H9 (cell line): ENCODE data around the gene IL17RA. TPM values are rescaled to one million over a fixed set of nuclear protein-coding genes. Genes with fewer than 3 reads are reported as not detected.

ENCODE experiments used
- DNase-seq: peaks from one replicate; pipeline ENCODE4 v3.0.0-alpha.2; 2017
- H2AFZ ChIP-seq: one replicate; pipeline ENCODE4 v1.6.1; 2013; ENCODE audit warnings: mild to moderate bottlenecking, low read length, control low read depth, moderate library complexity
- H2AK5ac ChIP-seq: 2 replicates; pipeline ENCODE4 v1.6.1; 2013; ENCODE audit warnings: low read length, control low read depth, mixed read lengths; ENCODE audit not compliant: insufficient read length
- H2BK120ac ChIP-seq: one replicate; pipeline ENCODE4 v1.6.1; 2013; ENCODE audit warnings: low read depth, mild to moderate bottlenecking, low read length, control low read depth, inconsistent platforms; ENCODE audit not compliant: poor library complexity, severe bottlenecking
- H2BK12ac ChIP-seq: 2 replicates; pipeline ENCODE4 v1.6.1; 2013; ENCODE audit warnings: low read length, control low read depth, mixed read lengths, low read depth; ENCODE audit not compliant: insufficient read length
- H2BK15ac ChIP-seq: 2 replicates; pipeline ENCODE4 v1.6.1; 2013; ENCODE audit warnings: low read depth, low read length, control low read depth
- H2BK20ac ChIP-seq: one replicate; pipeline ENCODE4 v1.6.1; 2013; ENCODE audit warnings: low read depth, mild to moderate bottlenecking, low read length, control low read depth, inconsistent platforms; ENCODE audit not compliant: poor library complexity, severe bottlenecking
- H2BK5ac ChIP-seq: 2 replicates; pipeline ENCODE4 v1.6.1; 2013; ENCODE audit warnings: low read length, control low read depth, mixed read lengths; ENCODE audit not compliant: insufficient read length
- H3K14ac ChIP-seq: 2 replicates; pipeline ENCODE4 v1.6.1; 2013; ENCODE audit warnings: low read length, control low read depth; ENCODE audit not compliant: insufficient read depth
- H3K18ac ChIP-seq: 2 replicates; pipeline ENCODE4 v1.6.1; 2013; ENCODE audit warnings: low read depth, mild to moderate bottlenecking, mixed read lengths, low read length, control low read depth; ENCODE audit not compliant: insufficient read length
- H3K23ac ChIP-seq: 2 replicates; pipeline ENCODE4 v1.6.1; 2013; ENCODE audit warnings: low read length, control low read depth, mixed read lengths, low read depth; ENCODE audit not compliant: insufficient read length
- H3K23me2 ChIP-seq: 2 replicates; pipeline ENCODE4 v1.6.1; 2013; ENCODE audit warnings: low read depth, mild to moderate bottlenecking, mixed read lengths, low read length, control low read depth; ENCODE audit not compliant: insufficient read length, poor library complexity, severe bottlenecking
- H3K27ac ChIP-seq: 2 replicates; pipeline ENCODE4 v1.5.1; 2013; ENCODE audit warnings: low read length, control low read depth, mixed read lengths, low read depth; ENCODE audit not compliant: insufficient read length
- H3K27me3 ChIP-seq: 2 replicates; pipeline ENCODE4 v1.6.1; 2013; ENCODE audit warnings: low read length, control low read depth, inconsistent platforms; ENCODE audit not compliant: insufficient read depth
- H3K4ac ChIP-seq: 2 replicates; pipeline ENCODE4 v1.6.1; 2013; ENCODE audit warnings: low read depth, mild to moderate bottlenecking, control low read depth, inconsistent platforms, low read length, moderate library complexity
- H3K4me1 ChIP-seq: 2 replicates; pipeline ENCODE4 v1.6.1; 2013; ENCODE audit warnings: low read length, control low read depth, inconsistent platforms; ENCODE audit not compliant: insufficient read depth
- H3K4me2 ChIP-seq: 2 replicates; pipeline ENCODE4 v1.6.1; 2013; ENCODE audit warnings: low read length, control low read depth, mixed read lengths; ENCODE audit not compliant: insufficient read length, insufficient read depth
- H3K56ac ChIP-seq: 2 replicates; pipeline ENCODE4 v1.6.1; 2013; ENCODE audit warnings: low read depth, mild to moderate bottlenecking, mixed read lengths, low read length, control low read depth; ENCODE audit not compliant: insufficient read length
- H3K79me1 ChIP-seq: 2 replicates; pipeline ENCODE4 v1.6.1; 2013; ENCODE audit warnings: low read depth, mild to moderate bottlenecking, moderate library complexity, low read length, control low read depth, inconsistent platforms; ENCODE audit not compliant: insufficient read depth, poor library complexity, severe bottlenecking
- H3K79me2 ChIP-seq: 2 replicates; pipeline ENCODE4 v1.6.1; 2013; ENCODE audit warnings: low read length, control low read depth, inconsistent platforms; ENCODE audit not compliant: insufficient read depth
- H3K9ac ChIP-seq: 2 replicates; pipeline ENCODE4 v1.6.1; 2013; ENCODE audit warnings: low read length, control low read depth, mixed read lengths; ENCODE audit not compliant: insufficient read length; ENCODE audit errors: extremely low read depth
- H3K9me3 ChIP-seq: one replicate; pipeline ENCODE4 v1.6.1; 2013; ENCODE audit warnings: low read depth, low read length, inconsistent platforms; ENCODE audit not compliant: control insufficient read depth
- H3T11ph ChIP-seq: one replicate; pipeline ENCODE4 v1.6.1; 2013; ENCODE audit warnings: mild to moderate bottlenecking, low read length, control low read depth, inconsistent platforms
- H4K20me1 ChIP-seq: one replicate; pipeline ENCODE4 v1.6.1; 2013; ENCODE audit not compliant: control insufficient read depth, insufficient read length, insufficient read depth
- H4K5ac ChIP-seq: 2 replicates; pipeline ENCODE4 v1.6.1; 2013; ENCODE audit warnings: low read depth, mild to moderate bottlenecking, mixed read lengths, low read length, control low read depth; ENCODE audit not compliant: insufficient read length
- H4K8ac ChIP-seq: replicated peaks from 2 replicates; pipeline ENCODE4 v1.6.1; 2013; ENCODE audit warnings: low read length, control low read depth, mixed read lengths, low read depth; ENCODE audit not compliant: insufficient read length
- H4K91ac ChIP-seq: 2 replicates; pipeline ENCODE4 v1.6.1; 2013; ENCODE audit warnings: low read depth, mild to moderate bottlenecking, moderate library complexity, mixed read lengths, low read length, control low read depth; ENCODE audit not compliant: insufficient read length
- H3K27ac Mint-ChIP-seq, 3 experiments: 2 replicates in 2 of 3; 3 replicates in 1 of 3; pipeline ENCODE4 v1.8.0; 2020 to 2021; ENCODE audit warnings: mixed read lengths in 3 of 3, mild to moderate bottlenecking in 1 of 3, moderate library complexity in 1 of 3
- H3K27me3 Mint-ChIP-seq: 2 replicates; pipeline ENCODE4 v1.8.0; 2021; ENCODE audit warnings: low read depth, mild to moderate bottlenecking, moderate library complexity, mixed read lengths
- H3K36me3 Mint-ChIP-seq, 3 experiments: 2 replicates in 2 of 3; 3 replicates in 1 of 3; pipeline ENCODE4 v1.8.0; 2020 to 2021; ENCODE audit warnings: low read depth in 3 of 3, mixed read lengths in 3 of 3; ENCODE audit not compliant: insufficient read depth in 1 of 3
- H3K4me1 Mint-ChIP-seq, 2 experiments: 2 replicates each; pipeline ENCODE4 v1.8.0; 2020; ENCODE audit warnings: mixed read lengths in 2 of 2
- H3K4me3 Mint-ChIP-seq, 2 experiments: 2 replicates in 1 of 2; 3 replicates in 1 of 2; pipeline ENCODE4 v1.8.0; 2020 to 2021; ENCODE audit warnings: mild to moderate bottlenecking in 2 of 2, mixed read lengths in 2 of 2, moderate library complexity in 1 of 2
- H3K9me3 Mint-ChIP-seq, 2 experiments: 2 replicates in 1 of 2; 3 replicates in 1 of 2; pipeline ENCODE4 v1.8.0; 2020; ENCODE audit warnings: mild to moderate bottlenecking in 2 of 2, mixed read lengths in 2 of 2, moderate library complexity in 1 of 2
- CTCF ChIP-seq: fragments of 200-600 bp; sonication (generic); conservative IDR thresholded peaks from 3 replicates; pipeline ENCODE4 v1.8.0; 2021; ENCODE audit warnings: antibody characterized with exemption, mild to moderate bottlenecking
- WGBS: extraction: QIAGEN DNeasy Blood & Tissue Kit; methylation state at CpG from one replicate; pipeline ENCODE4 v1.1.7; 2013; ENCODE audit warnings: missing lambda C conversion rate, low lambda C conversion rate, mixed read lengths; ENCODE audit not compliant: insufficient read length; ENCODE audit errors: extremely low coverage; 5-methylcytosine and 5-hydroxymethylcytosine counted together
- total RNA-seq: library from RNA; stranded (reverse); gene quantifications from 2 replicates; pipeline ENCODE4 v1.2.1, GENCODE V29; 2021

Gene IL17RA
- total RNA-seq, 1 experiment from 2014 or later = 12.4 TPM

DNA sequence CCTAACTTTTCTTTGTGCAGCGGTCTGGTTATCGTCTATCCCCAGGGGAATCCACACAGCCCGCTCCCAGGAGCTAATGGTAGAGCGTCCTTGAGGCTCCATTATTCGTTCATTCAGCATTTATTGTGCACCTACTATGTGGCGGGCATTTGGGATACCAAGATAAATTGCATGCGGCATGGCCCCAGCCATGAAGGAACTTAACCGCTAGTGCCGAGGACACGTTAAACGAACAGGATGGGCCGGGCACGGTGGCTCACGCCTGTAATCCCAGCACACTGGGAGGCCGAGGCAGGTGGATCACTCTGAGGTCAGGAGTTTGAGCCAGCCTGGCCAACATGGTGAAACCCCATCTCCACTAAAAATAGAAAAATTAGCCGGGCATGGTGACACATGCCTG lies 25.2 kb downstream of the IL17RA start:
- H3K4me1 Mint-ChIP-seq = peaks cover 0 to 8% of the 10 kb centered on the region in 2 experiments; a peak in 3 of 4 replicates
- no CpG with 5 or more reads among the region's 16 CpGs for WGBS

More for the DNA sequence above, 25.2 kb downstream of the IL17RA start:
- Histone ChIP-seq H4K91ac (no peak overlapping the region), H3K9ac (no peak overlapping the region), H3T11ph (no peak overlapping the region), H3K23ac (no peak overlapping the region), H3K79me1 (no peaks in the 10 kb centered on the region), H2AFZ (no peak overlapping the region), H4K8ac (no peak overlapping the region), H4K5ac (no peak overlapping the region), H2BK5ac (no peak overlapping the region), H2BK12ac (no peak overlapping the region), H3K23me2 (no peaks in the 10 kb centered on the region), H2BK20ac (no peak overlapping the region), H3K27ac (no peak overlapping the region), H4K20me1 (no peaks in the 10 kb centered on the region), H3K79me2 (no peaks in the 10 kb centered on the region), H3K14ac (no peak overlapping the region), H3K9me3 (no peaks in the 10 kb centered on the region), H3K4me1 (no peaks in the 10 kb centered on the region), H3K27me3 (no peaks in the 10 kb centered on the region), H3K18ac (no peak overlapping the region), H2AK5ac (no peak overlapping the region), H3K4me2 (no peak overlapping the region), H2BK120ac (no peak overlapping the region), H3K4ac (no peak overlapping the region), H2BK15ac (no peak overlapping the region), H3K56ac (no peak overlapping the region)
- TF ChIP-seq CTCF = no peak
- Mint-ChIP-seq H3K4me3 (no peak overlapping the region), H3K36me3 (peaks cover 2 to 9% (median 3%) of the 10 kb centered on the region in 3 experiments; a peak in 4 of 7 replicates), H3K9me3 (no peaks in the 10 kb centered on the region; a peak in 1 of 5 replicates), H3K27me3 (no peaks in the 10 kb centered on the region), H3K27ac (peak overlapping the region in 1 of 3 experiments; percentile 80; a peak in 1 of 7 replicates)
- DNase-seq = no peak
